Suprapubic skin (tissue), 4 donors: ENCODE data around the gene CCDC188. TPM values are rescaled to one million over a fixed set of nuclear protein-coding genes. Genes with fewer than 3 reads are reported as not detected.

Source experiments
- DNase-seq, 2 donors: peaks; one replicate each; pipeline ENCODE4 v3.0.0-alpha.2; 2019; ENCODE audit warnings: low spot score in 2 of 2
- H3K27ac ChIP-seq: fragments of 200-600 bp; sonication (generic); one replicate; pipeline ENCODE4 v1.5.1; 2019
- H3K27me3 ChIP-seq: fragments of 200-600 bp; sonication (generic); one replicate; pipeline ENCODE4 v1.5.1; 2019
- H3K36me3 ChIP-seq: fragments of 200-600 bp; sonication (generic); one replicate; pipeline ENCODE4 v1.5.1; 2019
- H3K4me1 ChIP-seq: fragments of 200-600 bp; sonication (generic); one replicate; pipeline ENCODE4 v1.5.1; 2019
- H3K4me3 ChIP-seq: fragments of 200-600 bp; sonication (generic); one replicate; pipeline ENCODE4 v1.5.1; 2019; ENCODE audit warnings: mild to moderate bottlenecking
- H3K9me3 ChIP-seq: fragments of 200-600 bp; sonication (generic); one replicate; pipeline ENCODE4 v1.5.1; 2019
- CTCF ChIP-seq, 2 donors: fragments of 200-600 bp in 1 of 2; fragments of 450-650 bp in 1 of 2; sonication (generic) in 1 of 2; IDR thresholded peaks; one replicate each; pipeline ENCODE4 v1.5.1; 2016 to 2019; ENCODE audit warnings: antibody characterized with exemption in 2 of 2, mild to moderate bottlenecking in 1 of 2, moderate library complexity in 1 of 2
- EP300 ChIP-seq: sonication (generic); formaldehyde crosslinking; IDR thresholded peaks from one replicate; pipeline ENCODE4 v1.6.1; 2017; ENCODE audit warnings: antibody characterized with exemption
- POLR2A ChIP-seq, 2 donors: fragments of 450-650 bp; IDR thresholded peaks; one replicate each; pipeline ENCODE4 v1.6.1; 2017; ENCODE audit warnings: antibody characterized with exemption in 2 of 2, mild to moderate bottlenecking in 2 of 2, moderate library complexity in 2 of 2
- POLR2AphosphoS5 ChIP-seq, 3 donors: sonication (generic); formaldehyde crosslinking; IDR thresholded peaks; one replicate each; pipeline ENCODE4 v1.6.1; 2017; ENCODE audit warnings: antibody characterized with exemption in 3 of 3
- WGBS: methylation state at CpG from one replicate; pipeline ENCODE4 v1.1.5; 2018; 5-methylcytosine and 5-hydroxymethylcytosine counted together
- total RNA-seq, 4 donors: library from RNA; depleted of rRNA; stranded (reverse); fragments of >200 nt; gene quantifications; one replicate each; pipeline ENCODE4 v1.1.0, GENCODE V29; 2016

Gene CCDC188
- total RNA-seq, 4 donors from 2014 or later: 0.34 TPM; not detected in 3

- WGBS: 37% methylated on average over 4 of the region's 26 CpGs
- no peak overlapping the region for H3K4me3 ChIP-seq
- no peak overlapping the region for H3K27ac ChIP-seq
- peaks cover 51% of the 10 kb centered on the region for H3K4me1 ChIP-seq
- no peak for DNase-seq
- H3K27me3 ChIP-seq: no peaks in the 10 kb centered on the region
- peaks cover 34% of the 10 kb centered on the region for H3K36me3 ChIP-seq
- TF ChIP-seq POLR2AphosphoS5 (IDR thresholded peaks at IDR 0.05): no peak
- no peak for TF ChIP-seq POLR2A (IDR thresholded peaks at IDR 0.05)
- no peak for TF ChIP-seq CTCF (IDR thresholded peaks at IDR 0.05)
- no peak for TF ChIP-seq EP300
- no peaks in the 10 kb centered on the region for H3K9me3 ChIP-seq
These were observed 13.0 kb downstream of the CCDC188 start for GRCh38 chr22:20137671-20138416.

GRCh38 chr22:20137113-20137512, 13.7 kb downstream of the CCDC188 start:
- peaks cover 58% of the 10 kb centered on the region for H3K4me1 ChIP-seq
- no peak overlapping the region for H3K4me3 ChIP-seq
- H3K27me3 ChIP-seq: no peaks in the 10 kb centered on the region
- TF ChIP-seq EP300 (no peak), POLR2A (IDR thresholded peaks at IDR 0.05) (no peak)
- DNase-seq: no peak
- H3K9me3 ChIP-seq: no peaks in the 10 kb centered on the region
- WGBS: 81% methylated on average over 7 of the region's 13 CpGs
- peaks cover 28% of the 10 kb centered on the region for H3K36me3 ChIP-seq
- no peak overlapping the region for H3K27ac ChIP-seq

DNA sequence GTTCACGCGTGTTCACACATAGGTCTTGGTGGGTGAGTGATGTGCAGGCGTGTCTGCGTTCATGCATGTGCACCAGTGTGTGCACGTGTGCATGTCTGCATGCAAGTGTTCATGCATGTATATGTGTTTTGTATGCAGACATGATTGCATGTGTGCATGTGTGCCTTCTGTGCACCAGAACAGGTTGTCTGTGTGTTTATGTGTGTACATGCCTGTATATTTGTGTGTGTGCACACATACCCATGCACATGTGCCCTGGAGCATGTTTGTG, 14.3 kb downstream of the CCDC188 start:
- no peak for TF ChIP-seq POLR2AphosphoS5 (IDR thresholded peaks at IDR 0.05)
- TF ChIP-seq POLR2A (IDR thresholded peaks at IDR 0.05): no peak
- no peak for TF ChIP-seq CTCF (IDR thresholded peaks at IDR 0.05)
- no peak for TF ChIP-seq EP300
- H3K27me3 ChIP-seq: no peaks in the 10 kb centered on the region
- no peaks in the 10 kb centered on the region for H3K9me3 ChIP-seq
- H3K4me1 ChIP-seq: peaks cover 59% of the 10 kb centered on the region
- H3K36me3 ChIP-seq: peaks cover 22% of the 10 kb centered on the region
- DNase-seq: no peak
- H3K4me3 ChIP-seq: no peak overlapping the region
- 95% methylated on average over 5 of the region's 5 CpGs for WGBS
- H3K27ac ChIP-seq: no peak overlapping the region

DNA sequence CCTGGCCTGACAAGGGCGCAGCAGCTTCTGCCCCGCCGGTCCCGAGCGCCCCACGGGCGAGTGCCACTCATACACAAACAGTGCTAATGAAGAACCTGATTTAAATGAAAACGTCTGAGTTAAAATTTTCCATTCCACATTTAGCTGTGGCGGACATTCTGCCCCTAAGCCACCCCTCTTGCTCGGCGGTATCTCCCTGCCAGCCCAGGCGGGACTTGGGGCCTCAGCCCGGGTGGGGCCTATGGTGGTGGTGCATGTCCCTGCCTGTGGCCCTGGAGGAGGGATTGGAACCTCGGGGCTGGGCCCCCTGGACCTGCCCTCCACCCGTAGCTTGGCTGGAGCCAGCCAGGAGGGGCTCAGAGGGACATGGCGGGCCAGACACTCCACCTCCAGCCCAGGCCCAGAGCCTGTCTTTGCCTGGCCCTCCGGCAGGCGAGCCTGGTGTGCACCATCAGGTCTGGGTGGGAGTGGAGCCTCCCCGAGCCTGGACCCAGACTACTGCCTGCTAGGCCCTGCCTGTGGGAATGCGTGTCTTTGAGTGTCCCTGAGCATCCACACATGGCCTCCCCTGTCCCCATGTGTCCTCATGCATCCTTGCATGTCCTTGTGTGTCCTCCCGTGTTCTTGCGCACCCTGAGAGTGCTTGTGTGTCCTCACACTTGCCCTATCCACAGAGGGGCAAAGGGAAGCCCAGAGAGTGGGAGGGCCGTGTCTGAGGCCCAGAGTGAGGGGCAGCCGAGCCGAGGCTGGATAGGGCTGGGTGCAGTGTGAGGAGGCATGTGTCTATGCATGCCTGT, 14.9 kb downstream of the CCDC188 start:
- DNase-seq: no peak
- 53% methylated on average over 17 of the region's 25 CpGs for WGBS
- Histone ChIP-seq H3K27ac (no peak overlapping the region), H3K36me3 (peaks cover 19% of the 10 kb centered on the region), H3K4me1 (peaks cover 61% of the 10 kb centered on the region), H3K9me3 (no peaks in the 10 kb centered on the region), H3K27me3 (no peaks in the 10 kb centered on the region), H3K4me3 (no peak overlapping the region)
- TF ChIP-seq EP300 (no peak), CTCF (IDR thresholded peaks at IDR 0.05) (no peak), POLR2A (IDR thresholded peaks at IDR 0.05) (no peak), POLR2AphosphoS5 (IDR thresholded peaks at IDR 0.05) (no peak)

- peaks cover 69% of the 10 kb centered on the region for H3K4me1 ChIP-seq
These were observed 15.6 kb downstream of the CCDC188 start for GRCh38 chr22:20135265-20135664.

More at GRCh38 chr22:20135265-20135664, 15.6 kb downstream of the CCDC188 start:
- no peaks in the 10 kb centered on the region for H3K27me3 ChIP-seq
- 47% methylated on average over 4 of the region's 4 CpGs for WGBS
- no peak for DNase-seq
- H3K9me3 ChIP-seq: no peaks in the 10 kb centered on the region
- TF ChIP-seq EP300 (no peak), CTCF (IDR thresholded peaks at IDR 0.05) (no peak), POLR2A (IDR thresholded peaks at IDR 0.05) (no peak), POLR2AphosphoS5 (IDR thresholded peaks at IDR 0.05) (no peak)
- no peak overlapping the region for H3K27ac ChIP-seq
- no peak overlapping the region for H3K4me3 ChIP-seq
- peaks cover 11% of the 10 kb centered on the region for H3K36me3 ChIP-seq
